Body of pancreas (tissue), 4 donors: ENCODE results near the gene PGS1.

ENCODE experiments used
- CTCF ChIP-seq, 7 experiments: fragments of 450-650 bp in 4 of 7; fragments of 200-600 bp in 3 of 7; sonication (generic) in 3 of 7; IDR thresholded peaks; one replicate each; pipeline ENCODE4 v1.5.1; 2016 to 2019; ENCODE audit warnings: antibody characterized with exemption in 7 of 7
- POLR2A ChIP-seq, 3 donors: fragments of 450-650 bp; IDR thresholded peaks; one replicate each; pipeline ENCODE4 v1.6.1; 2016; ENCODE audit warnings: antibody characterized with exemption in 3 of 3, mild to moderate bottlenecking in 2 of 3

- TF ChIP-seq CTCF (IDR thresholded peaks at IDR 0.05) = no peak
- no peak for TF ChIP-seq POLR2A (IDR thresholded peaks at IDR 0.05)
Observed at GRCh38 chr17:78372841-78373240, 5.6 kb upstream of the PGS1 start.
